Testis (tissue), 3 donors: ENCODE measurements around the gene XK. TPM values are rescaled to one million over a fixed set of nuclear protein-coding genes. Genes with fewer than 3 reads are reported as not detected.
"Not testable (repeated sequence)": the region's sequence is repeated elsewhere in the genome, so short reads cannot be mapped to it uniquely, and the experiment has no call there.

Experiments
- DNase-seq: peaks from one replicate; pipeline ENCODE4 v3.0.0-alpha.2; 2019
- H3K27ac ChIP-seq, 2 donors: fragments of 200-600 bp; sonication (generic); one replicate each; pipeline ENCODE4 v1.5.1; 2019
- H3K27me3 ChIP-seq: fragments of 200-600 bp; sonication (generic); one replicate; pipeline ENCODE4 v1.5.1; 2019
- H3K36me3 ChIP-seq: fragments of 200-600 bp; sonication (generic); one replicate; pipeline ENCODE4 v1.5.1; 2017; ENCODE audit warnings: low read depth; ENCODE audit errors: missing control alignments
- H3K4me1 ChIP-seq: fragments of 200-600 bp; sonication (generic); one replicate; pipeline ENCODE4 v1.5.1; 2019
- H3K4me3 ChIP-seq, 2 donors: fragments of 200-600 bp; sonication (generic); one replicate each; pipeline ENCODE4 v1.5.1; 2017 to 2019
- H3K9me3 ChIP-seq: fragments of 200-600 bp; sonication (generic); one replicate; pipeline ENCODE4 v1.5.1; 2017
- CTCF ChIP-seq, 3 experiments: fragments of 450-650 bp in 2 of 3; fragments of 200-600 bp in 1 of 3; sonication (generic) in 1 of 3; IDR thresholded peaks; one replicate each; pipeline ENCODE4 v1.5.1; 2016 to 2019; ENCODE audit warnings: antibody characterized with exemption in 3 of 3, mild to moderate bottlenecking in 2 of 3, moderate library complexity in 1 of 3
- POLR2A ChIP-seq: fragments of 450-650 bp; IDR thresholded peaks from one replicate; pipeline ENCODE4 v1.6.1; 2017; ENCODE audit warnings: antibody characterized with exemption, mild to moderate bottlenecking, moderate library complexity
- WGBS, 2 donors: methylation state at CpG; one replicate each; pipeline ENCODE4 v1.1.5; 2018; 5-methylcytosine and 5-hydroxymethylcytosine counted together
- intact Hi-C: fragments of 100-400 bp; cut with DNase I; formaldehyde crosslinking; loops from one replicate; pipeline ENCODE4 v1.15.1; 2023; ENCODE audit warnings: low total_unique reads
- polyA plus RNA-seq: library from polyadenylated mRNA; stranded (reverse); fragments of 350-450 nt; fragmentation: Illumina TruSeq; extraction: RNeasy Lipid Tissue Mini Kit (QIAGEN cat#74804); gene quantifications from one replicate; pipeline ENCODE4 v1.2.3, GENCODE V29; 2014; ENCODE audit warnings: low read depth, low replicate concordance; ENCODE audit not compliant: insufficient read depth
- total RNA-seq, 2 donors: library from RNA; depleted of rRNA; stranded (reverse); fragments of >200 nt; gene quantifications; one replicate each; pipeline ENCODE4 v1.2.3, GENCODE V29; 2016

XK gene
- total and polyA plus RNA-seq, 3 donors from 2014 or later, result 2.6 to 4.3 (median 3.3) TPM

- no peaks in the 10 kb centered on the region for H3K4me1 ChIP-seq
- no peak for DNase-seq
- no peaks in the 10 kb centered on the region for H3K27me3 ChIP-seq
- TF ChIP-seq CTCF (IDR thresholded peaks at IDR 0.05), result no peak
- no peak for TF ChIP-seq POLR2A
- H3K4me3 ChIP-seq, result no peak overlapping the region
- H3K27ac ChIP-seq, result no peak overlapping the region
- intact Hi-C loops, result no loop called here
- 61 to 73% methylated on average over 6 of the region's 6 CpGs for WGBS, 2 donors
- no peaks in the 10 kb centered on the region for H3K36me3 ChIP-seq
- H3K9me3 ChIP-seq, result no peaks in the 10 kb centered on the region
Measured at GRCh38 chrX:37644381-37645305, 40.9 kb upstream of the XK start.

- TF ChIP-seq CTCF (IDR thresholded peaks at IDR 0.05), result no peak
- no peak for TF ChIP-seq POLR2A
- intact Hi-C loops, result no loop called here
- DNase-seq, result no peak
- Histone ChIP-seq H3K27me3 (no peaks in the 10 kb centered on the region), H3K4me1 (no peaks in the 10 kb centered on the region), H3K36me3 (no peaks in the 10 kb centered on the region), H3K27ac (no peak overlapping the region), H3K9me3 (no peaks in the 10 kb centered on the region), H3K4me3 (no peak overlapping the region)
Measured at GRCh38 chrX:37646254-37646653, 39.3 kb upstream of the XK start.

- H3K9me3 ChIP-seq, H3K27me3 ChIP-seq, H3K4me1 ChIP-seq, H3K27ac ChIP-seq, H3K36me3 ChIP-seq, H3K4me3 ChIP-seq, intact Hi-C loops, DNase-seq: not testable (repeated sequence)
- 93 to 96% methylated on average over 1 to 2 of the region's 2 CpGs for WGBS, 2 donors
Measured at GRCh38 chrX:37650879-37651278, 34.7 kb upstream of the XK start.

- TF ChIP-seq CTCF (IDR thresholded peaks at IDR 0.05) (no peak), POLR2A (no peak)
- Histone ChIP-seq H3K4me3 (no peak overlapping the region), H3K9me3 (no peaks in the 10 kb centered on the region), H3K36me3 (no peaks in the 10 kb centered on the region), H3K27me3 (no peaks in the 10 kb centered on the region), H3K4me1 (no peaks in the 10 kb centered on the region), H3K27ac (no peak overlapping the region)
- DNase-seq, result no peak
- WGBS, 2 donors, result 100% methylated on average over 1 of the region's 1 CpG
- intact Hi-C loops, result no loop called here
Measured at GRCh38 chrX:37651921-37652452, 33.6 kb upstream of the XK start.

- intact Hi-C loops, result no loop called here
- no peak for DNase-seq
- WGBS, 2 donors, result 62 to 63% methylated on average over 8 of the region's 8 CpGs
- H3K4me3 ChIP-seq, result no peak overlapping the region
- TF ChIP-seq CTCF (IDR thresholded peaks at IDR 0.05) (no peak), POLR2A (no peak)
- no peaks in the 10 kb centered on the region for H3K4me1 ChIP-seq
- H3K36me3 ChIP-seq, result no peaks in the 10 kb centered on the region
- no peaks in the 10 kb centered on the region for H3K27me3 ChIP-seq
- H3K27ac ChIP-seq, result no peak overlapping the region
- no peaks in the 10 kb centered on the region for H3K9me3 ChIP-seq
Measured at GRCh38 chrX:37652589-37653231, 32.9 kb upstream of the XK start.
